Heart right ventricle (tissue), 16 donors: ENCODE measurements around the gene DOCK2. TPM values are rescaled to one million over a fixed set of nuclear protein-coding genes. Genes with fewer than 3 reads are reported as not detected.
"Not testable (repeated sequence)": the region's sequence is repeated elsewhere in the genome, so short reads cannot be mapped to it uniquely, and the experiment has no call there.

Source experiments
- ATAC-seq, 8 donors: fragments of 200-7000 bp; cut with Tn5 transposase; one replicate each; pipeline ENCODE4 v1.9.1; 2020; ENCODE audit warnings: mild to moderate bottlenecking in 8 of 8, moderate library complexity in 8 of 8, moderate number of reproducible peaks in 1 of 8
- DNase-seq, 2 donors: peaks; one replicate each; pipeline ENCODE4 v3.0.0-alpha.2; 2020
- H3K27ac ChIP-seq, 10 donors: fragments of 200-600 bp; sonication (generic) in 2 of 10; one replicate each; pipeline versions ENCODE4 v1.5.0 to v1.8.0; 2020 to 2022; ENCODE audit warnings: mild to moderate bottlenecking in 3 of 10
- H3K27me3 ChIP-seq, 7 donors: fragments of 200-600 bp; one replicate each; pipeline ENCODE4 v1.8.0; 2021 to 2022; ENCODE audit warnings: mild to moderate bottlenecking in 2 of 7
- H3K36me3 ChIP-seq, 9 donors: fragments of 200-600 bp; sonication (generic) in 1 of 9; one replicate each; pipeline versions ENCODE4 v1.5.0 to v1.8.0; 2020 to 2022; ENCODE audit warnings: mild to moderate bottlenecking in 2 of 9
- H3K4me1 ChIP-seq, 9 donors: fragments of 200-600 bp; sonication (generic) in 1 of 9; one replicate each; pipeline versions ENCODE4 v1.5.0 to v1.8.0; 2020 to 2022; ENCODE audit warnings: mild to moderate bottlenecking in 4 of 9
- H3K4me3 ChIP-seq, 10 donors: fragments of 200-600 bp; sonication (generic) in 2 of 10; one replicate each; pipeline versions ENCODE4 v1.5.0 to v1.8.0; 2020 to 2022; ENCODE audit warnings: mild to moderate bottlenecking in 7 of 10, moderate library complexity in 2 of 10
- H3K9me3 ChIP-seq, 11 donors: fragments of 200-600 bp in 10 of 11; sonication (generic) in 2 of 11; one replicate each; pipeline versions ENCODE4 v1.5.0 to v1.8.0; 2013 to 2022; ENCODE audit warnings: mild to moderate bottlenecking in 2 of 11, control low read depth in 1 of 11, moderate library complexity in 1 of 11
- WGBS, 2 donors: extraction: QIAGEN DNeasy Blood & Tissue Kit; methylation state at CpG; one replicate each; pipeline ENCODE4 v1.1.7; 2013; ENCODE audit warnings: inconsistent platforms in 1 of 2; 5-methylcytosine and 5-hydroxymethylcytosine counted together
- intact Hi-C, 10 donors: fragments of 100-400 bp; cut with DNase I; formaldehyde crosslinking; loops; one replicate each; pipeline versions ENCODE4 v1.11.1 to v1.14.2; 2022
- polyA plus RNA-seq, 2 donors: library from polyadenylated mRNA; stranded (reverse); fragments of 200-250 nt; gene quantifications; one replicate each; pipeline ENCODE4 v1.2.3, GENCODE V29; 2013
- total RNA-seq, 10 donors: library from RNA; stranded (reverse); fragmentation: NEBNext Ultra II Directional in 3 of 10; extraction: Animal tissue kit (Norgen Biotek cat#: 25700) in 3 of 10; gene quantifications; one replicate each; pipeline versions ENCODE4 v1.2.1 to v1.2.4, GENCODE V29; 2021 to 2023
- TF ChIP-seq, protein P1 (sequence below), 9 donors: fragments of 200-600 bp; sonication (generic) in 2 of 9; IDR thresholded peaks; one replicate each; pipeline versions ENCODE4 v1.5.0 to v1.8.0; 2021 to 2022; ENCODE audit warnings: antibody characterized with exemption in 9 of 9, mild to moderate bottlenecking in 5 of 9, moderate library complexity in 1 of 9
- donor health status: Arrhythmogenic right ventricular cardiomyopathy.
- donor health status: ischemic (EF 13 %, LVEDD 7.1; RV severe dilation, severe dysfunction).
- donor health status: healthy with polysubstance abuse.
- donor health status: DM: no; HTN: yes; CAD: no.
- donor health status: DM: no; HTN: no; CAD: no.
- donor health status: ischemic (EF 25% LVEDD 6.9; RV normal size, moderate dysfunction).
- donor health status: ischemic (EF 25% LVEDD 5.7; RV mildly dilated, moderate dysfunction).
- donor health status: healthy.
- donor health status: DM: yes; HTN: yes; CAD: no.
- donor health status: Ischemic cardiomyopathy.
- donor health status: ischemic (EF 35%, LVEDD 5.7; RV mildly dilated, moderate dysfunction).
- donor health status: nonischemic (EF 11% LVEDD 7.7; RV severe dilation, severe dysfunction).
- donor health status: DM: yes; HTN: yes; CAD: no.
- donor health status: PGD.
- donor health status: ischemic (EF 29% LVEDD 5.4; RV normal size, mild dysfunction).
- donor health status: nonischemic (EF 23%, LVEDD 6.1; RV moderate dilation, normal function).

Gene DOCK2
- total and polyA plus RNA-seq, 12 donors: 1.2 to 24.6 (median 4.2) TPM

DNA sequence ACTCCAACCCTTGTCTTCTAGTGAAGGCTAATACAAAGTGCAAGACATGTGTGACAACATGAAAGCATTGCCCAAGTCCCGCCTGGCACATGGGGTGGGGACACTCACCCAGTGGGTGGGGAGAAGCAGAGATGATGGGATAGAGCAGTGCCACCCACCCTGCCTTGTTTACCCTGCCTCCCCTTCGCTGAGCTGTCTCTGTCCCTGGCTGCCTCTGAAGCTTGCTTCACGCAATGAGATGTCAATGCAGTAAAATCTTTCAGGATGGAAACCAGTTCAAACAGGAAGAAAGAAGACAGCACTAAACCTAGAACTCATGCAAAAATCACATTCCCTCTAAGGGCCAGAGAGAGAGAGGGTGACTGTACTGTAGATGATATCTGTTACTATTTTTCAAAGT lies 195.2 kb downstream of the DOCK2 start:
- WGBS, 2 donors: 86 to 87% methylated on average over 3 of the region's 3 CpGs

DNA sequence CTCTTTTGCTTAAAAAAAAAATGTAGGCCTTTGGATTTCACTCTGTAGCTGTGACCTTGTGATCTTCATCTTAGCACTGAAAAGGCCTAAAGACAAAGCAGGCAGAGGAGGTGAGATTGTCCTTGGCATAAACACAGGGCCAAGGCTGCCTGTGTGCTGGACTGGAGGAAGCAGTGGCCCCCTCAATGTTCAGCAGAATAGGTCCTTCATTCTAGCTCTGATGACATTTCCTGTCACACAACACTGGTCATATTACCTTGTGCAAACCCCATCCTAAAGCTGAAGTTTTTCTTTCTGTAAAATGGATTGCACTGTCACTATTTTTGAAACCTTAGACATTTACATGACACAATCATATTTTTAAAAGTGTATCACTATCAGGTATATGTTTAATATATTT lies 195.8 kb downstream of the DOCK2 start:
- DNase-seq (no peak), ATAC-seq (no peak)
- TF ChIP-seq, protein P1, sequence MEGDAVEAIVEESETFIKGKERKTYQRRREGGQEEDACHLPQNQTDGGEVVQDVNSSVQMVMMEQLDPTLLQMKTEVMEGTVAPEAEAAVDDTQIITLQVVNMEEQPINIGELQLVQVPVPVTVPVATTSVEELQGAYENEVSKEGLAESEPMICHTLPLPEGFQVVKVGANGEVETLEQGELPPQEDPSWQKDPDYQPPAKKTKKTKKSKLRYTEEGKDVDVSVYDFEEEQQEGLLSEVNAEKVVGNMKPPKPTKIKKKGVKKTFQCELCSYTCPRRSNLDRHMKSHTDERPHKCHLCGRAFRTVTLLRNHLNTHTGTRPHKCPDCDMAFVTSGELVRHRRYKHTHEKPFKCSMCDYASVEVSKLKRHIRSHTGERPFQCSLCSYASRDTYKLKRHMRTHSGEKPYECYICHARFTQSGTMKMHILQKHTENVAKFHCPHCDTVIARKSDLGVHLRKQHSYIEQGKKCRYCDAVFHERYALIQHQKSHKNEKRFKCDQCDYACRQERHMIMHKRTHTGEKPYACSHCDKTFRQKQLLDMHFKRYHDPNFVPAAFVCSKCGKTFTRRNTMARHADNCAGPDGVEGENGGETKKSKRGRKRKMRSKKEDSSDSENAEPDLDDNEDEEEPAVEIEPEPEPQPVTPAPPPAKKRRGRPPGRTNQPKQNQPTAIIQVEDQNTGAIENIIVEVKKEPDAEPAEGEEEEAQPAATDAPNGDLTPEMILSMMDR (IDR thresholded peaks at IDR 0.05): no peak
- intact Hi-C loops: no loop called here
- no peaks in the 10 kb centered on the region for H3K27me3 ChIP-seq
- no peak overlapping the region for H3K4me3 ChIP-seq
- H3K4me1 ChIP-seq: no peaks in the 10 kb centered on the region
- no peaks in the 10 kb centered on the region for H3K36me3 ChIP-seq
- H3K27ac ChIP-seq: no peak overlapping the region
- H3K9me3 ChIP-seq: no peaks in the 10 kb centered on the region

More for the DNA sequence above, 195.2 kb downstream of the DOCK2 start:
- Histone ChIP-seq H3K36me3 (no peaks in the 10 kb centered on the region), H3K9me3 (no peaks in the 10 kb centered on the region), H3K4me1 (no peaks in the 10 kb centered on the region), H3K27ac (no peak overlapping the region), H3K4me3 (no peak overlapping the region), H3K27me3 (no peaks in the 10 kb centered on the region)
- DNase-seq (no peak), ATAC-seq (no peak)
- TF ChIP-seq, protein P1 (IDR thresholded peaks at IDR 0.05): no peak
- intact Hi-C loops: no loop called here

DNA sequence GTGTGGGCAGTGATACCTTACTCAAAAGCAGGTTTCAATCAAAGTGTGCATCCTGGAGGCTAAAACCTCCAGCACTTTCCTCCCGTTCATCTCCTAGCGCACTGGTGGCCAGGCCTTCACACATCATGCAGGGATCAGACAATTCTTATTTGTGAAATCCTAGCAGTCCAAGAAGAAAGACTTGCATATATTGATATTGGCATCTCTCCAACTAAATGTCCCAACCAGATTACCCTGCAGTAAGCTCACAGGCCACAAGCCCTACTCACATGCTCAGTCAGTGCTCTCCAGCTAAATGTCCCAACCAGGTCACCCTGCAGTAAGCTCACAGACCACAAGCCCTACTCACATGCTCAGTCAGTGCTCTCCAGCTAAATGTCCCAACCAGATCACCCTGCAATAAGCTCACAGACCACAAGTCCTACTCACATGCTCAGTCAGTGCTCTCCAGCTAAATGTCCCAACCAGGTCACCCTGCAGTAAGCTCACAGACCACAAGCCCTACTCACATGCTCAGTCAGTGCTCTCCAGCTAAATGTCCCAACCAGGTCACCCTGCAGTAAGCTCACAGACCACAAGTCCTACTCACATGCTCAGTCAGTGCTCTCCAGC lies 196.7 kb downstream of the DOCK2 start:
- WGBS, 2 donors: 85 to 93% methylated on average over 2 of the region's 2 CpGs
- not testable (repeated sequence) for ATAC-seq

DNA sequence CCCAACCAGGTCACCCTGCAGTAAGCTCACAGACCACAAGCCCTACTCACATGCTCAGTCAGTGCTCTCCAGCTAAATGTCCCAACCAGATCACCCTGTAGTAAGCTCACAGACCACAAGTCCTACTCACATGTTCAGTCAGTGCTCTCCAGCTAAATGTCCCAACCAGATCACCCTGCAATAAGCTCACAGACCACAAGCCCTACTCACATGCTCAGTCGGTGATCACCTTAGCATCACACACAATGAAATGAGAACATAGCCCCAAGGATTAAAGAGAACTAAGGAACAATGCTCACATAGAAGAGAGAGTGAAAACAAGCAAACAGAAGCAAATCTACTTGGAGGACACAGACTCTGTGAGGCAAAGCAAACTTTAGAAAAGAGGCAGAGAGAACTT lies 197.5 kb downstream of the DOCK2 start:
- H3K4me1 ChIP-seq, ATAC-seq, intact Hi-C loops, H3K27me3 ChIP-seq, H3K9me3 ChIP-seq, H3K27ac ChIP-seq, H3K4me3 ChIP-seq, H3K36me3 ChIP-seq, DNase-seq: not testable (repeated sequence)
- WGBS, 2 donors: 78 to 80% methylated on average over 1 of the region's 1 CpG

More for the DNA sequence above, 196.7 kb downstream of the DOCK2 start:
- H3K27me3 ChIP-seq, H3K4me1 ChIP-seq, H3K9me3 ChIP-seq, DNase-seq, H3K36me3 ChIP-seq, H3K4me3 ChIP-seq, H3K27ac ChIP-seq, intact Hi-C loops: not testable (repeated sequence)

DNA sequence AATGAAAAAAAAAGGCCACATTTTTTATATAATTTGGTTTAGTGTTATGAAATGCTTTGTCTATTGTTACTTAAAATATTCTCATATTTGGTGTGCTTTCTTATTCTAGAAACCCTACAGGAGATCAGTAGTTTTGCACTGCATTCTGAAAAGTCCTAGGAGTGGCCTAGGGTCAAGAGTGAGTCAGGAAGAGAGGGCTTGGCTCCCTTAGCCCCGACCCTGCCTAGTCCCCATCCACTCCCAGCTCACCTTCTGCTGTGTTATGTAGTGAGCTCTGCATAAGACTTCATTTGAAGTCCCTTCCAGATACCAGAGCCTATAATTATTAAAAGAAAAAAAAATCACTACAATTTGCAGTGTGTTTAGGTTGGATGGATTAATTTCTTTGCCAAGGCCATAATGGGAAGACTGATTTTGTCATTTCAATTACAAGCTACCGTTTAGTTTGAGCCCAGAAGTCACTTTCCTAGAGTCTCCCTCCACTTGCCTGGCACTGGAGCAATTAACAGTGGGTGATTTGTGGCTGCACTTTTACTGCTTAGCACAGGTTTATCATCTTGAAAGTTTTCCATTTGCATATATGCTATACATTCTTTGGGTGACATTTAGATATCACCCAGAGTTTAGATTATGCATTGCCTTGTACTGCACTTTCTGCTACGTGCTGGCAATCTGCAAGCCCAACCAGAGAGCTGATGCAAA lies 199.9 kb downstream of the DOCK2 start:
- no peak overlapping the region for H3K27ac ChIP-seq
- H3K9me3 ChIP-seq: no peaks in the 10 kb centered on the region
- no peak overlapping the region for H3K4me3 ChIP-seq
- 51 to 61% methylated on average over 3 of the region's 3 CpGs for WGBS, 2 donors
- no peak for ATAC-seq
- H3K4me1 ChIP-seq: no peaks in the 10 kb centered on the region
- TF ChIP-seq, protein P1 (IDR thresholded peaks at IDR 0.05): no peak
- H3K36me3 ChIP-seq: peaks cover 0 to 24% (median 0%) of the 10 kb centered on the region in 9 donors
- intact Hi-C loops: no loop called here
- H3K27me3 ChIP-seq: no peaks in the 10 kb centered on the region
- DNase-seq: no peak
